Lower lobe of right lung (tissue), 2 donors: Measurements from ENCODE around the gene ACP1. TPM values are rescaled to one million over a fixed set of nuclear protein-coding genes. Genes with fewer than 3 reads are reported as not detected.

Experiments
- ATAC-seq, 2 donors: fragments of 200-7000 bp; cut with Tn5 transposase; one replicate each; pipeline ENCODE4 v1.9.1; 2020 to 2022; ENCODE audit warnings: mild to moderate bottlenecking in 2 of 2, moderate library complexity in 2 of 2
- DNase-seq: peaks from one replicate; pipeline ENCODE4 v3.0.0-alpha.2; 2020
- H3K27ac ChIP-seq: fragments of 200-600 bp; one replicate; pipeline ENCODE4 v1.8.0; 2022
- H3K27me3 ChIP-seq: fragments of 200-600 bp; one replicate; pipeline ENCODE4 v1.8.0; 2022; ENCODE audit warnings: low read depth
- H3K36me3 ChIP-seq: fragments of 200-600 bp; one replicate; pipeline ENCODE4 v1.8.0; 2022; ENCODE audit warnings: mild to moderate bottlenecking
- H3K4me1 ChIP-seq: fragments of 200-600 bp; one replicate; pipeline ENCODE4 v1.8.0; 2022
- H3K4me3 ChIP-seq: fragments of 200-600 bp; one replicate; pipeline ENCODE4 v1.8.0; 2022; ENCODE audit warnings: mild to moderate bottlenecking
- H3K9me3 ChIP-seq: fragments of 200-600 bp; one replicate; pipeline ENCODE4 v1.8.0; 2022
- intact Hi-C: fragments of 100-400 bp; cut with DNase I; formaldehyde crosslinking; loops from one replicate; pipeline ENCODE4 v1.11.0; 2022
- total RNA-seq: library from RNA; stranded (reverse); fragmentation: NEBNext Ultra II Directional; extraction: Animal tissue kit (Norgen Biotek cat#: 25700); gene quantifications from one replicate; pipeline ENCODE4 v1.2.1, GENCODE V29; 2021
- TF ChIP-seq, protein P1 (sequence below): fragments of 200-600 bp; IDR thresholded peaks from one replicate; pipeline ENCODE4 v1.8.0; 2022; ENCODE audit warnings: antibody characterized with exemption, mild to moderate bottlenecking
- donor health status: DM: no; HTN: yes; CAD: no; lungs with severe emphysema.

ACP1 gene
- total RNA-seq, 1 donor from 2014 or later: 68.6 TPM

DNA sequence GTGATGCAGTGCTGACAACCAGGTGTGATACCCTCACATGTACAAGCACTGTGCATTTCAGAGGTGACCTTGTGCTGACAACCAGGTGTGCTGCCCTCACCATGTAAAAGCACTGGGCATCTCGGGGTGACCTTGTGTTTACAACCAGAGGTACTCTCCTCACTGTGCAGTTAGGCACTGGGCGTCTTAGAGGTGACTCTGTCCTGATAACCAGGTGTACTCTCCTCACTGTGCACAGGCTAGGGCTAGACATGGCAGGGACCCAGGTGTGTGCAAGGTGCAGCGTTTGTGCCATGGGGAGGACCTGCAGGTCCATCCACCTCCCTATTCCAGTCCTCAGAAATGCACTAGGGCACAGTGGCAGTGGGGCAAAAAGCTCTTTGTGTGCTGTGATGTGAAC is 31.6 kb downstream of the ACP1 start:
- H3K9me3 ChIP-seq: no peaks in the 10 kb centered on the region
- H3K4me1 ChIP-seq: no peaks in the 10 kb centered on the region
- intact Hi-C loops: no loop called here
- TF ChIP-seq, protein P1, sequence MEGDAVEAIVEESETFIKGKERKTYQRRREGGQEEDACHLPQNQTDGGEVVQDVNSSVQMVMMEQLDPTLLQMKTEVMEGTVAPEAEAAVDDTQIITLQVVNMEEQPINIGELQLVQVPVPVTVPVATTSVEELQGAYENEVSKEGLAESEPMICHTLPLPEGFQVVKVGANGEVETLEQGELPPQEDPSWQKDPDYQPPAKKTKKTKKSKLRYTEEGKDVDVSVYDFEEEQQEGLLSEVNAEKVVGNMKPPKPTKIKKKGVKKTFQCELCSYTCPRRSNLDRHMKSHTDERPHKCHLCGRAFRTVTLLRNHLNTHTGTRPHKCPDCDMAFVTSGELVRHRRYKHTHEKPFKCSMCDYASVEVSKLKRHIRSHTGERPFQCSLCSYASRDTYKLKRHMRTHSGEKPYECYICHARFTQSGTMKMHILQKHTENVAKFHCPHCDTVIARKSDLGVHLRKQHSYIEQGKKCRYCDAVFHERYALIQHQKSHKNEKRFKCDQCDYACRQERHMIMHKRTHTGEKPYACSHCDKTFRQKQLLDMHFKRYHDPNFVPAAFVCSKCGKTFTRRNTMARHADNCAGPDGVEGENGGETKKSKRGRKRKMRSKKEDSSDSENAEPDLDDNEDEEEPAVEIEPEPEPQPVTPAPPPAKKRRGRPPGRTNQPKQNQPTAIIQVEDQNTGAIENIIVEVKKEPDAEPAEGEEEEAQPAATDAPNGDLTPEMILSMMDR: no peak
- H3K27ac ChIP-seq: no peak overlapping the region
- ATAC-seq (no peak), DNase-seq (no peak)
- H3K27me3 ChIP-seq: no peaks in the 10 kb centered on the region
- no peaks in the 10 kb centered on the region for H3K36me3 ChIP-seq
- H3K4me3 ChIP-seq: no peak overlapping the region

DNA sequence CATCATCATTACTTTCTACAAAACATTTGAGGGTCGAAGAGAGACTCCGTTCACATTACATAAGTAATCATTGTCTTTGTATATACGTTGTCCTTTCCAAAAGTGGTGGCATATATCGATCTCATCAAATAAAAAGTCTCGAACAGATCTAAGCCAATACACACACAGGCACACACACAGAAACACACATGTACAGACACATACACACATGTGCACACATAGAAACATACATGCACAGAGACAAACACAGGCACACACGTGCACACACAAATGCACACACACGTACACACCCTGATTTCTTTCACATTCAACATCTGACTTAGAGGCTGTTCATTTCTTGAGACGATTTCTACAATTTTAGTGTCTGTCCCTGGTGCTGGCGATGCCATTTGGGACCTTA is 40.6 kb downstream of the ACP1 start:
- TF ChIP-seq, protein P1: no peak
- no peak overlapping the region for H3K4me3 ChIP-seq
- no peak overlapping the region for H3K27ac ChIP-seq
- ATAC-seq: no peak
- no peaks in the 10 kb centered on the region for H3K9me3 ChIP-seq
- no peak for DNase-seq
- intact Hi-C loops: no loop called here
- no peaks in the 10 kb centered on the region for H3K36me3 ChIP-seq
- H3K4me1 ChIP-seq: no peaks in the 10 kb centered on the region
- H3K27me3 ChIP-seq: no peaks in the 10 kb centered on the region

DNA sequence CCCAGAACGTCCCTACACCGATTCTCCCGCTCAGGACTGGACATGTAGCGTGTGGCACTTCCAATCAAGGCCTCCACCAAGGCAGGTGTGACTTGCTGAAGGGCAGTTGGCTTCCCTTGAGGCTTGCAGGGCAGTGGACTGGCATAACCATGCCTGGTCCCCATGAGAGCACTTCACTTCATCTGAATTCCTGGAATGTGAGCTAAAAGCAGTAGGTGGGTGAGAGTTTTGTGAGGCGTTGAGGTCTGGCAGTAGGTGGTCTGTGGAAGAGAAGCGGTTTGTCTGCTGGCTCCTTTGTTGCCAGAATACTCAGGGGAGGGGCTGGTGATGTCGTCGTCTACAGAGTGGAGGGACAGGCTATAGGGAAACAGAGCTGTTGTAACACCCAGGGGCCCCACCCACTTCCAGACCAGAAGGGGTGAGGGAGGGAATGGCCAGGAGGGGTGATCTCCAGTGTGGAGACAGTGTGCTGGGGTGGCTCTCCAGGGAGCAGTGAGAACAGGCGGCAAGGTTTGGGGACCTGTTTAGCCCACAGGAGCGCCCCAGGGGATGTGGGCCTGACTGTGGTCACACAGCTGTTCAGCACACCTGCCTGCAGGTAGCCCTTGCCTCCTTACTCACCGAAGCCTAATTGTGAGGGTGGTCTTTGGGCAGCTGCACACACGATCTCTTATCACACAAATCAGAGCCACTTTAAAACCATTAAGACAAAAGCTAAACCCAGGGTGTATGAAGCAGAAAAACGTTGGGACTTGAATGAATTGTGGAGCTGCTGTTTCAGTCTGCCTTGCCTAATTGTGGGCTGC is 44.6 kb downstream of the ACP1 start:
- Histone ChIP-seq H3K4me3 (no peak overlapping the region), H3K27me3 (no peaks in the 10 kb centered on the region), H3K9me3 (no peaks in the 10 kb centered on the region), H3K4me1 (no peaks in the 10 kb centered on the region), H3K27ac (no peak overlapping the region), H3K36me3 (no peaks in the 10 kb centered on the region)
- TF ChIP-seq, protein P1: no peak
- no peak for ATAC-seq
- intact Hi-C loops: no loop called here
- no peak for DNase-seq

DNA sequence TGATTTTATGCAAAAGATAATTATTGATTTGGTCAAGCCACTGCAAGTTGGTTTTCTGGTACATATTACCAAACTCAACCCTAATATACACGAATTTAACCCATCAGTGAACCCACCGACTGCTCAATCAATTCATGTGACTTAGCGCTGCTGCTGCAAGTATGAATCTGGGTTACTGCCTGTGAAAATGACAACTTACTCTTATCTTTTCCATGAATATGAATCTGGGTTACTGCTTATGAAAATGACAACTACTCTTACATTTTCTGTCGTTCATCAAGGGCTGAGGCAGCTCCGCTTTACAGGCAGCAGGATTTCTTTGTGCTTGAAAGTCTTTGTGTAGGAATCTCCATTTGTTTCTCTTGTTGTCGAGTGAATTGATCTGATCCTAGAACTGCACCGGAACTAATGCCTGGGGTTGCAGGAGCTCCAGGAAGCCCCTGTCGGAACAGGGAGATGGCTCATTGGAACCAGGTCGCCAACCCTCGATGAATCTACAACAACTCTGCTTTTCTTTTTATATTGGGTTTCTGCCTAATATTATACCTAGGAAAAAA is 45.3 kb downstream of the ACP1 start:
- TF ChIP-seq, protein P1: no peak
- no peaks in the 10 kb centered on the region for H3K9me3 ChIP-seq
- ATAC-seq (no peak), DNase-seq (no peak)
- H3K36me3 ChIP-seq: no peaks in the 10 kb centered on the region
- H3K4me3 ChIP-seq: no peak overlapping the region
- no peak overlapping the region for H3K27ac ChIP-seq
- no peaks in the 10 kb centered on the region for H3K27me3 ChIP-seq
- H3K4me1 ChIP-seq: no peaks in the 10 kb centered on the region
- intact Hi-C loops: no loop called here

DNA sequence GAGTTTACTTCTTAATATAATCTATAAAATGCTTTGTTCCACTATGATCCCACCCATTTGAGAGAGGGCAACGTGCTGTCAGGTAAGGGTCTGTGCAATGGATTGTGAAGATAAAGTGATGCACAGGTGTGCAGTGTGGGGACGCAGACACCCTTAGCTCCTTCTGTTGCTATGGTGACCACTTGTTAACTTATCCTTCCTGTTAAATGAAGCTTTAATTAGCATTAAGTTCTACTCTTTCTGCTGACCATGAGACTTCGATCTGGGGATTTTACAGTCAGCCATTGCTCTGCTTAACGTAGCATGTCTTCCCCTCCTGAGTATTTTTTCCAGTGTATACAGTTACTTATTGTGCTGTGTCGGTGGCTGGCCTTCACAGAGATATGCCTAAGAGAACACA is 46.2 kb downstream of the ACP1 start:
- ATAC-seq (no peak), DNase-seq (no peak)
- Histone ChIP-seq H3K4me1 (no peaks in the 10 kb centered on the region), H3K27me3 (no peaks in the 10 kb centered on the region), H3K9me3 (no peaks in the 10 kb centered on the region), H3K36me3 (no peaks in the 10 kb centered on the region), H3K27ac (no peak overlapping the region), H3K4me3 (no peak overlapping the region)
- TF ChIP-seq, protein P1: no peak
- intact Hi-C loops: no loop called here
